HG02610 (cell line): Measurements from ENCODE around the gene ULBP1.
A peak's percentile ranks its signal among the peaks of the same experiment; 100 is the strongest.
"Not testable (repeated sequence)": the region's sequence is repeated elsewhere in the genome, so short reads cannot be mapped to it uniquely, and the experiment has no call there.

ENCODE experiments used
- ATAC-seq: cut with Tn5 transposase; IDR thresholded peaks from one replicate; pipeline ENCODE4 v1.9.1; 2021; ENCODE audit warnings: mild to moderate bottlenecking, moderate library complexity; ENCODE audit not compliant: unreplicated experiment

ULBP1 gene

DNA sequence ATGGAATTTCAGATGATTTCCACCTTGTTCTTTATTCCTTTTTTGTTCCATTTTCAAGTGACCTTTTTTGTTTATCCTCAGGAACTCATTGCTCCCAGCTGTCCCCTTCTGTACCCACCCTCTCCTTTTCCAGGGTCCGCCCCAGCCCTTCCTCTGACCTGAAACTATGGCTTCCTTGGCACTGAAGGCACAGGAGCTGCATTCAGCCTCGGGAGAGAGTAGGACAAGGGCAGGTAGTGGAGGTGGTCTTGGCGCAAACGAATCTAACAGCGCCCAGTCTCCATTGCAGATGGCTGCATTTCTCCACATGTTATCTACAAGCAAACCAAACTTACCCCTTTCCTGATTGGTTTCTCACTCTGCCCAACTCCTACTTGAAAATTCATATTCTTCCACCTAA lies 30.7 kb upstream of the ULBP1 start:
- ATAC-seq = no peak

DNA sequence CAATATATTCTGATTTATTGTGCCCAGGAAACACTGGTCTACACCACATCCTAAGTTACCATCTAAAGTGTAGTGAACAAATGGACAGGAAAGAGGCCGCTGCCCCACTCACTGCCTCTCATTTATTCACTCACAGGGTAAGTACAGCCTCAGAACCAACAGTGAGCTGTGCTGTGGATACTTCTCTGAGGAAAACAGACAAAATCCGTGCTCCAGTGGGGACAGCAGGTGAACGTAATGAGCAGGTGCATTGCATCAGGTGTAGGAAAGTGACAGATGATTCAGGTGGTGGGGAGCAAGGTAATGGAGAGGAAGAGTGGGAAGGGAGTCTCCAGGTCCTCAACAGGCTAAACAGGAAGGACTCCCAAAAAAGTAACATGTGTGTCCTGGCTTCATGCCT lies 30.3 kb upstream of the ULBP1 start:
- no peak for ATAC-seq

DNA sequence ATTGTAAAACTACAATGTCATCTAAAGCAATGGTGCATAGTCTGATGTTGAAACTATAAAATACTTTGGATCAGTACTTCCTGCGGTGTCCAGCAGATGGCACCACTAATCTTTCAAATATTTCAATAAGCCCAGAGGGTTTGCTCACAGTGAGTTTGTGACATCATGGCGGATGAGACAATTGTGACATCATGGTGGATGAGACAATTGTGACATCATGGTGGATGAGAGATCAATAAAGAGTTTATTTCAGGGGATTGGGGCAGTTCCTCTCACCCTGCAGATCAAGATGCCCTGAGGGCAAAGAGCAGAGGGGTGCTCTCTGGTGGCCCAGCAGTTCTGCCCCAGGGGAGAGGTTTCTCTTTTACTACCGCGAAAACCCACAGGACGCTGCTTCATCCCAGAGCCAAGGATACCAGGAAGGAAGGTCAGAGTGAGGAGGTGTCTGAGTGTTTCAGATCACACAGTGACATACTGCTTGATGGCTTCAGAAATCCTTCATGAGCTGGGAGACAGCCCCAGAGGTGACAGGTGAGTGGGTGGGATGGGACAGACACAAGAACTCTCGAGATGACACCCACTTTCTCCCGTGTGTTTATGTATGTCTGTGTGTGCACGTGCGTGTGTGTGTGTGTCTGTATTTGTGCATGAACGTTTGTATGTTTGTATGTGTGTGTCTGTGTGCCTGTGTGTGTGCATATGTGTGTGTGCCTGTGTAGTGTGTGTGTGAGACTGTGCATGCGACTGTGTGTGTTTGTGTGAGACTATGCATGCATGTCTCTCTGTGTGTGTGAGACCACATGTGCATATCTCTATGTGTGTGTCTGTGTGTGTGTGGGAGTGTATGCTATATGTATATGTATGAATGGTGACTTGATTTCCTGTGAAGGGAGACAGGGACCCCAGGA lies 29.2 kb upstream of the ULBP1 start:
- ATAC-seq = no peak

DNA sequence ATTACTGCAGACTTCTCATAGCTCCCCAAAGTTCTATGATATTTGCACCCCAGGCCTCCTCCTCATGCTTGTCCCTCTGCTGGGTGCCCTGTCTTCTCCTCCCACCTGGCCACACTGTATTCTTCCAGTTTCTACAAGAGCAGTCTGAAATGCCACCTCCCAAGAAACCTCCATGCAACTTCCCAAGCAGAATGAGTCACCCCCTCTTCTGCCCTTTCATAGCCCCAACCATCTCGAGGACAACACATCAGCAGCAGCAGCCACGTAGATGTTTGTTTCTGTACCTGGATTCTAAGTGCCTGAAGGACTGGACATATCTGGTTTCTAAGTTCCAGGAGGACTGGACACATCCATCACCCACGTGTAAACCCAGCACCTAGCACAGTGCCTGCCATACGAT lies 28.5 kb upstream of the ULBP1 start:
- ATAC-seq = no peak

DNA sequence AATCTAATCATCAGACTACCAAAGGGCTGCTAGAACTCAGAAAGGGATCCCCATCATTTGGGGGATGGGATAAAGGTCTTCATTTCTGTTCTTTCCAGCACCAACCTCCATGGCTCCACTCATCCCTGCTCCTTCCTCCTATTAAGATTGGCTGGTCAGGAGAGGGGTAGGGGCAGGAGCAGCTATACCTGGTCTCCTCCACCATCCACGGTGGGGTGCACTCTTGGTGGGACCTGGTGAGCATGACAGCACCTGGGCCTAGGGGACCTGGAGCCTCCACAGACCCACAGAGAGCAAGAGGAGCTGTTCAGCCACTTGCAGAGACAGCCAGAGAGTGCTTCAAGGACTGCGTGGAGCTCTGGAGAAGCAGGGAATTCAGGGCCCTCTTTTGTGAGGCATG lies 28.1 kb upstream of the ULBP1 start:
- no peak for ATAC-seq

DNA sequence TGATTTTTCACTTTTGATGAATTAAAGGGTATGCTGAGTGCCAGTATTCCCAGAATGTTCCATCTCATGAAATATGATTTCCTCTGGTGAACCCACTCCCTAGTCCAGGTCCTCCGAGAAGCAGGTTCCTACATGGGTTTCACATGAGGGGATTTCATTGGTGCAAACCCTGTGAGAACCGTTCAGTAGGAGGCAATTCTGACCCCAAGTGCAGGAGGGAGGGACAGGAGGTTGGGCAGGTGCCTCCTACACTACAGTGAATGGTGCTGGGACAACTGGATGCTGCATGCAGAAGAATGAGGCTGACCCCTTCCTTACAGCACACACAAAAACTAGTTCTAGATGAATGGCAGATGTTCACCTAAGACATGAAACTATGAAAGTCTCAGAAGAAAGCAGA lies 27.0 kb upstream of the ULBP1 start:
- no peak for ATAC-seq

DNA sequence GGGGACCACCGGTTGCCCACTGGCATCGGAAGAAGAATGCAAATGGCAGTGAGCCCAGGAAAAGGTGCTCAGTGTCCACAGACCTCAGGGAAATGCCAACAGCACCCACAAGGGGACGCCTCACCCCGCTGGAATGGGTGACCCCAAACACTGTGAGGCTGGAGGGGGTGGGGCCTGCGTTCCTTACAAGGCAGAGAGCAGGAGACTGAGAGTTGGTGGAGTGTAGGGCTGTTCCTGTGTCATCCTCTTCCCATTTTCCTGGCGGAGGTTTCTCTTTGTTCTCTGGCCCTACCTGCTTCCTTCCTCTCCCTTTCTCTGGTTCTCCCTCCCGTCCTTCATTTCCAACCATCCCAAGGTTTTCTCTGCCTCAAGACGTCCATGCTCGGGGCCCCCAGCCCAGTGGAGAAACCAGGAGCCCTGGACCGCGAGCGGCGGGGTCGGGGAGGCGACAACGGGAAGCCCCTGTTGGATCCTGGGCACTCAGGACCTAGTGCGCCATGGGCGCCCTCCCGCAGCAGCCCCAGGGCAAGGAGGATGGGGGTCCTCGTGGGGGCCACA lies 25.7 kb upstream of the ULBP1 start:
- ATAC-seq = not testable (repeated sequence)

DNA sequence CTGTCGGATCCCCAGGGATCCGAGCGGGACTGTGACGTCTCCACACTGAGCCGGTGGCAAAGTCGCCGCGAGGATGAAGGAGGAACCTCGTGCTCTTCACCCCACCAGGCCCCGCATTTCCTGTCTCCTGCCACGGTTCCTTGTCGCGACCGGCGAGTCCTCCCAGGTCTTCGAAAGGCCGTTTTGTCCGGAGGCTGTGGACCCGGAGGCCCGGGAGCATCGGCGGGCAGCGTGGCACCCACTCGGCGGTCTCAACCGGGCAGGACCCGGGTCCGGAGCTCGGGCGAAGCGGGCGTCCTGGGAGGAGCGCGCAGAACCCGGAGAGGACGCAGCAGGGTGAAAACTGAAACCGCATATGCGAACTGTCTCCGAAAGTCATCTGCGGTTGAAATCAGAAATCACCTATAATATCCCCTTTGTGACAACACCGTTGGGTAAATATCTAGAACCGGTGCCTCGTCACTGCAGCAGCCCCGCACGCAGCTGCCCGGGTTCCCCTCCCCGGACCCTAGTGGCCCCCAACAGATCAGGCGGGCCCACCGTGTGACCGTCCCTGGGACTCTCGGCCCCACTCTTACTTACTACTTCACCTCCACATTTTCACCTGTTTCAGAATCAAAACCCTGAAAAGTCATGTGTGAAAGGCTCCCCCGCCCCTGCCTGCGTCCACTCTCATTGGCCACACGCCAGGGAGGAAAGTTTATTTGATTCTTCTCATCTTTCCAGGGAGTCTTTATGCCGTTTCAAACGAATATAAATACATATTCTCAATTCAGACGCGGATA lies 25.0 kb upstream of the ULBP1 start:
- peak; percentile 77 for ATAC-seq

DNA sequence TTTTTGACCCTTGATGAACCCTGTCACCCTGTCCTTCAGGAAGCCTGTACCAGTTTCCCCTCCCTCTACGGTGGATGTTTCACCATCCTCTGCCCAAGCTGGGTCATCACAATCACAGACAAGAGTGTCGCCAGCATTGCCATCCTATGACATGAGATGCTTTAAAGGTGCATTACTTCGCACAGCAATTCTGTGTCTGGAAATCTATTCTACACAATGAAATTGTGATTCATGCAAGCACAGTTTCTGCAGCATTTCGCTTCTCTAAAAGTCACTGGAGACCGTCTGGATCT lies 24.4 kb upstream of the ULBP1 start:
- ATAC-seq = no peak

DNA sequence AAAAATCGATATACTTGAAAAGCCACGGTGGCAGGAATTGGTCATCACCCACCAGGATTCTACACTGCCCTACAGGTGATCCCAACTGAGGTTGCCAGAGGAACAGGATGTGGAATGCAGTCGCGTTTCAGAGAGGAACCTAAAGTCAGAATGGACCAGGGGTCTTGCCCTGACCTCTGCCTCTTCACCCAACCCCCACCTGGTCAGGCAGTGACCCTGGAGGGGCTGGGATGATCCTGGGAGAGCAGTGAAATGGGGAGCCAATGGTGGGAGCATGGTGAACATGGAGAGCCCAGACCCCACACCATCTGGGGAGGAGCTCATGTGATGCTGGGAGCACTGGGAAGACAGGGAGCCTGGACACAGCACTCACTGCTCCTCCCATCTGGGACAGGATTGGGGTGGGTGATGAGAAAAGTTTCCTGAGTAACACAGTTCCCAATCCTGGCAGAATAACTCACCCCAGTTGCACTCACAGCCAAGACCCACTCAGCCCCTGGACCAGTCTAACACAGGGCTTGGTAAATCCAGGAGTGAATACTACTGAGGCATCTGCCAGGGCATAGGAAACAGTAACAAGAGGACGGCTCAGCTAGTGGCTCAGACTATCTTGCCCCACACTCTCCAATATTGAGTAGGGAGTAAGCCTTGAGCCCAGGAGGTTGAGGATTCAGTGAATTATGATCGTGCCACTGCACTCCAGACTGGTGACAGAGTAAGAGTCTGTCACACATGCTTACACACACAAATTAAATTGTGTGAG lies 23.7 kb upstream of the ULBP1 start:
- no peak for ATAC-seq

DNA sequence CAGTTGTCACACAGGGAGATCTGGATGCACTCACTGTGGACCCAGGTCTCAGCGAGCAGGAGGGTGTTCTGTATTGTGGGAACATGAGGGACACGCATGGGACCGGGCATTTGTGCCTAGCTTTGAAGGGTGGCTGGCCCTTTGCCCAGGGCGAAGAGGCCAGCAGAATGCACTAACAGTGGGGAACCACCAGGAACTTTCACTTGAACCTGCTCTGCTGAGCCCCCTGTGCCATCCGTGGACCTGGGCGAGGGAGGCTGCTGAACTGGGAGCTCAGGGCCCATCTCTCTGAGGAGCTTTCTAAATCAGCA lies 23.1 kb upstream of the ULBP1 start:
- no peak for ATAC-seq

DNA sequence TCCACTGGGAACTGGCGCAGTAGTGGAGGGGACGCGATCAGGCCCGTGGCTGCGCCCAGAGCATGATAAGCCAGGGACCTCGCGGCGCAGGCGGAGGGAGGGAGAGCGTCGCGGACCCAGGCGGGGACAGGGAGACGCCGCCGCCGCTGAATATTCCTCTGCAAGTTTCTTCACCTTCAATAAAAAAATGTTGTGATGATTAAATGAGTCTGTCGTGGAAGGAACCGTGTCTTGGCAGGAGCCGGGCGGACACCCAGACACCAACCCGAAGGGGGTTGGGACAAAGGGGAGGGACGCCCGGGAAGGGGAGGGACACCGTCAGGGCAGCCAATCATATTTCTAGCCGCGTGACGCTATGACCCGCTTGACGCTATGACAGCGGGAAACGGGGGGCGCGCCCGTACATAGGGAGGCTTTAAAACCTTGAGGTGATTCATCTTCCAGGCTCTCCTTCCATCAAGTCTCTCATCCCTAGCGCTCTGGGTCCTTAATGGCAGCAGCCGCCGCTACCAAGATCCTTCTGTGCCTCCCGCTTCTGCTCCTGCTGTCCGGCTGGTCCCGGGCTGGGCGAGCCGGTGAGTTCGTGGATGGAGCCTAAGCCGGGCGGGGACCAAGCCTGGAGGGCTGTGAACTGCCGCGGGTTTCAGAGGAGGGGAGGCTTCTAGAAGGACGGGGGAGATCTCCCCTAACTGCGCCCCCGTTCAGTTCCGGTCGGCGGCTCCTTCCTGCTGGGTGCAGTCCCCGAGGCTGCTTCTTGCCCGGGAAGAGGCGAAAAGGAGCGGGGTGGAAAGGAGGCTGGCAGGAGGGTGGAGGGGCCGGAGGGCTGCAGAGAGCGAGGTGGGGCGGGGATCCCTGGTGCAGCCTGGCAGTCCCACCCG lies 21.9 kb upstream of the ULBP1 start, which contains the start of gene ULBP2:
TSS of gene ULBP2 (plus strand) at position 432 of the 878 bp plus-strand sequence. CDS start at position 491, 59 bp downstream.
- ATAC-seq = peak; percentile 40

DNA sequence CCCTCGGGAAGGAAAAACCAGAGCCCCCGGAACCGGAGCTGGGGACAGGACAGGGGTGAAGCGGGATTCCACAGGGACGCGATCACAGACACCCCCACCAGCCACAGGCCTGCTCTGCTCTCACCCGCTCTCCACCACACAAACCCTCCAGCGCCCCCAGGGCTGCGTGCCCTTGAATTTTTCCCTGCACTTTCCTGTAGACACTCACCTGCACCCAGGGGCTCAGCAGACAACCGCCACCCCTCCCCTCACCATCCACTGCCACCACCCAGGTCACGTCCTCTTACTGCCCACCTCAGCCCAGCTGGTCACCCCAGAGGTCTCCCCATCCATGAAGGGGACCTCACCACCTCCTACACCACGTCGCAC lies 21.3 kb upstream of the ULBP1 start:
- ATAC-seq = no peak

DNA sequence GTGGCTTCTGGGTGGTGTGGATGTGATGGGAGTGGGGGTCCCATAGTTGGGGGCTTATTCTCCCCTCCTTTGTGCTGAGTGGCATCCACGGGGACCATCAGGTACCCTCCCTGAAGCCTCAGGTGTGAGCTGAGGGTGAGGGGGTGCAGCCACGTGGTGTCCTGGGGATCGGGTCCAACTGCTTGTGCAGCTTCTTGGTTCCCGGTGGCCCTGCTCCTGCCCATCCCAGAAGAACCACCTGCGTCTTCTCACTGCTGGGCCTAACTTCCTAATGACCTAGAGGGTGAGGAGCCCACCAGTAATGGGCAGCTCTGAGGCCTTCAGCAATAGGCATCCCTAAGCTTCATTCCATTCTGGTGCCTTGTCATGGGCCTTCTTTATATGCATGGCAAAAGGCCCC lies 20.4 kb upstream of the ULBP1 start:
- not testable (repeated sequence) for ATAC-seq

DNA sequence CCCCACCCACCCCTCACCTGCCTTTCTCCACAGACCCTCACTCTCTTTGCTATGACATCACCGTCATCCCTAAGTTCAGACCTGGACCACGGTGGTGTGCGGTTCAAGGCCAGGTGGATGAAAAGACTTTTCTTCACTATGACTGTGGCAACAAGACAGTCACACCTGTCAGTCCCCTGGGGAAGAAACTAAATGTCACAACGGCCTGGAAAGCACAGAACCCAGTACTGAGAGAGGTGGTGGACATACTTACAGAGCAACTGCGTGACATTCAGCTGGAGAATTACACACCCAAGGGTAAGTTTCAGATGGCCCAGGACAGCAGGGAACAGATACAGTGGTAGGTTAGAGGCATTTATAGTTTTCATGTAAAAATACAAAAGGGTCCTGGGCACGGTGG lies 18.5 kb upstream of the ULBP1 start:
- ATAC-seq = not testable (repeated sequence)

DNA sequence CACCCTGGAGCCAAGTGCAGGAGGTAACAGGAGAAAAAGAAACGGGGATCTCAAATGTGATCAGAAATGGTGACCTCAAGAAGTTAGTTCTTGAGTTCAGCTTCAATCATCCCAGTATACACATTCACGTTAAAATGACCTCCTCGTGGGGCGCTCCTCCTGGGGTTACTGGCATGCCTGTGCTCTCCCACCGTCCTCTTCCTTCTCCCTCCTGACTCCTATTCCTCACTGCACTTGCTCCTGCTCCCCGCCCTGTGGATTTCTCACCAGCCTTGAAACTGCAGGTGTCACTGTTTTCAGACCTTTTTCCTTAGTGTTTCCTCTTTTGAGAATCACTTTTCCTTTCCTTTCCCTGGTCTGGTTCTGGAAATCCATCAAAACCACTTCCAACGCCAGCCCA lies 17.1 kb upstream of the ULBP1 start:
- not testable (repeated sequence) for ATAC-seq

DNA sequence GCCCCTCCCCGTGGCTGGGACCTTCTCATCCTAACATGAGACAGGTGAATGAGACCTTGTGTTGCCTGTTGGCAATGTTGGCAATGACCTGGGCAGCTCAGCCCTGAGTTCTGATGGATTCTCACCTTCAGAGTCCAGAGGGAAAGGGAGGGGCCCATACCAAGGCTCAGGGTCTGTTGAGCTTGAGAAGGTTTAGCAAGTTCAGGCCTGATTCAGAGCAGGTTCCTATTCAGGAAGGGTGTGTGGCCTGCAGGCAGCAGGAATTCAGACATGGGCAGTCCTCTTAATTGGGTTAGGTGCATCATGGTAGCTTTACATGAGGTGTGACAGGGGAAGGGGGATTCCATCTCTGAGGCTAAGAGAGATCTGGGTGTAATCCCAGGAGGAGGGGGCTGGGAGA lies 16.2 kb upstream of the ULBP1 start:
- ATAC-seq = not testable (repeated sequence)

DNA sequence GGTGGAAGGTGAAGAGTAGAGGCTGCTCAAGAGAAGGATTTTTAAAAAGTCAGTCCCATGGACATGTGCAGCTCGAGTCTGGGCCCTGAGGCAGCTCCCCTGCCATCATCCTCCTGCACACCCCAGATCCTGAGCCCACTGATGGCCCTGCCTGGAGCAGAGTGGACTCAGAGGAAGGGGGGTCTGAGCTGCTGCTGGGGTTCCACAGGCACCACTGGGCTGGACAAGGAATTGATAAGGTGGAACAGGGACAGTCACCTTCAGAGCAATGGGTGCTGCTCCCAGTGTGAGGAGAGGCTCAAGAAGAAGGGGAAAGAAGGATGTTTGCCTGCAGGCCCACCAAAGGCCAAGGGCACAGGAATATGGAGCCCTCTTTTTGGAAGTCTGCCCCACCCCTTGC lies 15.7 kb upstream of the ULBP1 start:
- no peak for ATAC-seq

DNA sequence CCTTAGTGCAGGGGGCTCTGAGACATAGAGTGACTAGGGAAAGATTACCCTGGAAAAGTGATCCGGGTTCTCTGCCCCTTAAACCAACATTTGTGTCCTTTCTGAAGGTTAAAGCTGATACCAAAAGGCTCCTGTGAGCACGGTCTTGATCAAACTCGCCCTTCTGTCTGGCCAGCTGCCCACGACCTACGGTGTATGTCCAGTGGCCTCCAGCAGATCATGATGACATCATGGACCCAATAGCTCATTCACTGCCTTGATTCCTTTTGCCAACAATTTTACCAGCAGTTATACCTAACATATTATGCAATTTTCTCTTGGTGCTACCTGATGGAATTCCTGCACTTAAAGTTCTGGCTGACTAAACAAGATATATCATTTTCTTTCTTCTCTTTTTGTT lies 15.1 kb upstream of the ULBP1 start:
- no peak for ATAC-seq

DNA sequence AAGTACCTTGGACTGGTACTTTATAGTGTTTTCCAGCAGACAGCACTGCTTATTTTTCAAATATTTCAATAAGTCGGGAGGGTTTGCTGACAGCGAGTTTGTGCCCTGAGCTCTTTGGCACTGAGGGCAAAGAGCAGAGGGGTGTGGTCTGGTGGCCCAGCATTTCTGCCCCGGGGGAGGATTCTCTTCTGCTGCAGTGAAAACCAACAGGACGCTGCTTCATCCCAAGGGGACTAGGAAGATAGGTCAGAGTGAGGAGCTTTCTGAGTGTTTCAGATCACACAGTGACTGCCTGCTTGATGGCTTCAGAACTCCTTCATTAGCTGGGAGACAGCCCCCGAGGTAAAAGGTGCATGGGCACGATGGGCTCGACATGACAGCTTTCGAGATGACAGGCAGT lies 13.3 kb upstream of the ULBP1 start:
- ATAC-seq = no peak
